Thyroid gland (tissue), 4 donors: Measurements from ENCODE around the gene ETNK2. TPM values are rescaled to one million over a fixed set of nuclear protein-coding genes. Genes with fewer than 3 reads are reported as not detected.

ENCODE experiments used
- DNase-seq, 2 donors: peaks; one replicate each; pipeline ENCODE4 v3.0.0-alpha.2; 2019
- H3K27ac ChIP-seq, 3 donors: fragments of 200-600 bp; sonication (generic); 1 replicate in 2 of 3; 2 replicates in 1 of 3; pipeline ENCODE4 v1.5.1; 2016 to 2019; ENCODE audit warnings: mild to moderate bottlenecking in 1 of 3, moderate library complexity in 1 of 3
- H3K27me3 ChIP-seq: fragments of 200-600 bp; sonication (generic); one replicate; pipeline ENCODE4 v1.5.1; 2019
- H3K36me3 ChIP-seq, 2 donors: fragments of 200-600 bp; sonication (generic); one replicate each; pipeline ENCODE4 v1.5.1; 2016 to 2019
- H3K4me1 ChIP-seq, 2 donors: fragments of 200-600 bp; sonication (generic); one replicate each; pipeline ENCODE4 v1.5.1; 2017 to 2019
- H3K4me3 ChIP-seq, 3 donors: fragments of 200-600 bp; sonication (generic); replicated peaks in 1 of 3; 1 replicate in 2 of 3; 2 replicates in 1 of 3; pipeline ENCODE4 v1.5.1; 2016; ENCODE audit warnings: mild to moderate bottlenecking in 1 of 3
- H3K9me3 ChIP-seq: fragments of 200-600 bp; sonication (generic); one replicate; pipeline ENCODE4 v1.5.1; 2017
- POLR2A ChIP-seq, 2 donors: fragments of 450-650 bp; IDR thresholded peaks; one replicate each; pipeline ENCODE4 v1.6.1; 2017; ENCODE audit warnings: antibody characterized with exemption in 2 of 2, mild to moderate bottlenecking in 2 of 2, moderate library complexity in 1 of 2
- WGBS, 2 donors: methylation state at CpG; one replicate each; pipeline ENCODE4 v1.1.5; 2017; 5-methylcytosine and 5-hydroxymethylcytosine counted together
- intact Hi-C: fragments of 100-400 bp; cut with DNase I; formaldehyde crosslinking; loops from one replicate; pipeline ENCODE4 v1.15.1; 2023
- total RNA-seq, 4 donors: library from RNA; depleted of rRNA; stranded (reverse); fragments of >200 nt; gene quantifications; one replicate each; pipeline ENCODE4 v1.2.3, GENCODE V29; 2016
- TF ChIP-seq, protein P1 (sequence below), 6 experiments: fragments of 200-600 bp in 3 of 6; fragments of 450-650 bp in 3 of 6; sonication (generic) in 3 of 6; IDR thresholded peaks; one replicate each; pipeline ENCODE4 v1.5.1; 2016 to 2019; ENCODE audit warnings: antibody characterized with exemption in 6 of 6, mild to moderate bottlenecking in 2 of 6, inconsistent platforms in 1 of 6, moderate library complexity in 1 of 6

ETNK2 gene
- total RNA-seq, 4 donors from 2014 or later: 16.1 to 22.5 (median 21.0) TPM

DNA sequence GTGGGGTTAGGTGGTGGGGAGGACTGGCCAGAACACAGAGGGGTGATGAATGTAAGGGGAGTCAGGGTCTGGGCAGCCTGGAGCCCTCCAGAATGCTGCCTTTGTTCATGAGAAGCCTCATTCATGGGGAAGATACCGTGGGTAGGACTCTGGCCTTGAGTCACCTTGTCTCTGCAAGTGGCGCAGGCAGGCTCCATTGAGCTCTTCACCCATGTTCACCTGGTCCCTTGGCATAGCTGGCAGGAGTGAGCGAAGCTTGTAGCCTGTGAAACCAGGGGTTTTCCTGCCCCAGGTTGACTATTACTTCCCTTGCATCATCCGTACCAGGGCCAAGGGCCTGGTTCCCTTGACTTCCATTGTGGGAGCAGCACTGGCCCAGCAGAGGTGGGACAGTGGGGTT lies 53.2 kb downstream of the ETNK2 start:
- Histone ChIP-seq H3K9me3 (no peaks in the 10 kb centered on the region), H3K4me1 (peaks cover 14 to 33% of the 10 kb centered on the region in 2 donors), H3K36me3 (no peaks in the 10 kb centered on the region), H3K4me3 (no peak overlapping the region), H3K27ac (no peak overlapping the region), H3K27me3 (no peaks in the 10 kb centered on the region)
- TF ChIP-seq, protein P1, sequence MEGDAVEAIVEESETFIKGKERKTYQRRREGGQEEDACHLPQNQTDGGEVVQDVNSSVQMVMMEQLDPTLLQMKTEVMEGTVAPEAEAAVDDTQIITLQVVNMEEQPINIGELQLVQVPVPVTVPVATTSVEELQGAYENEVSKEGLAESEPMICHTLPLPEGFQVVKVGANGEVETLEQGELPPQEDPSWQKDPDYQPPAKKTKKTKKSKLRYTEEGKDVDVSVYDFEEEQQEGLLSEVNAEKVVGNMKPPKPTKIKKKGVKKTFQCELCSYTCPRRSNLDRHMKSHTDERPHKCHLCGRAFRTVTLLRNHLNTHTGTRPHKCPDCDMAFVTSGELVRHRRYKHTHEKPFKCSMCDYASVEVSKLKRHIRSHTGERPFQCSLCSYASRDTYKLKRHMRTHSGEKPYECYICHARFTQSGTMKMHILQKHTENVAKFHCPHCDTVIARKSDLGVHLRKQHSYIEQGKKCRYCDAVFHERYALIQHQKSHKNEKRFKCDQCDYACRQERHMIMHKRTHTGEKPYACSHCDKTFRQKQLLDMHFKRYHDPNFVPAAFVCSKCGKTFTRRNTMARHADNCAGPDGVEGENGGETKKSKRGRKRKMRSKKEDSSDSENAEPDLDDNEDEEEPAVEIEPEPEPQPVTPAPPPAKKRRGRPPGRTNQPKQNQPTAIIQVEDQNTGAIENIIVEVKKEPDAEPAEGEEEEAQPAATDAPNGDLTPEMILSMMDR (IDR thresholded peaks at IDR 0.05): no peak
- TF ChIP-seq POLR2A (IDR thresholded peaks at IDR 0.05): no peak
- DNase-seq: no peak
- intact Hi-C loops: no loop called here
- 90 to 92% methylated on average over 4 of the region's 4 CpGs for WGBS, 2 donors

DNA sequence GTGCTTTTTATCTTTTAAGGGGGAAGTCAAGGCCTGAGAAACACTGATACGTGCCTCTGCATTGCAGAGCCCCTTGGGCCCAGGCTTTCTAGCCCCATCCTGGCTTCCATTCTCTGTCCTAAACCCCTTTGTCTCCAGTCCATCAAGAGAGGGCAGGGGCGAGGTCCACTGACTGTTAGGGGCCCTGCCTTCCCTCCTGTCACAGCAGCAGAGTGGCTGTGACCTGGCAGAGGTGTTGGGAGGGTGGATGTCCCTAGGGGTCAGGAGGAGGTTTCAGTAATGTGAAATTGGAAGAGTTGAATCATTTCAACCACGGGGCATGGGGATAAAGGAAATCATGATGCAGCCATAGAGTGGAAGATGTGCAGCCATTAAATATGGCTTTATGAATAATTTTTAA lies 54.9 kb downstream of the ETNK2 start:
- intact Hi-C loops: no loop called here
- DNase-seq: no peak
- H3K4me1 ChIP-seq: peaks cover 3 to 30% of the 10 kb centered on the region in 2 donors
- H3K27me3 ChIP-seq: no peaks in the 10 kb centered on the region
- TF ChIP-seq POLR2A (IDR thresholded peaks at IDR 0.05): no peak
- TF ChIP-seq, protein P1 (IDR thresholded peaks at IDR 0.05): no peak
- 77 to 84% methylated on average over 3 of the region's 3 CpGs for WGBS, 2 donors
- H3K4me3 ChIP-seq: no peak overlapping the region
- H3K27ac ChIP-seq: no peak overlapping the region
- H3K9me3 ChIP-seq: no peaks in the 10 kb centered on the region
- no peaks in the 10 kb centered on the region for H3K36me3 ChIP-seq

DNA sequence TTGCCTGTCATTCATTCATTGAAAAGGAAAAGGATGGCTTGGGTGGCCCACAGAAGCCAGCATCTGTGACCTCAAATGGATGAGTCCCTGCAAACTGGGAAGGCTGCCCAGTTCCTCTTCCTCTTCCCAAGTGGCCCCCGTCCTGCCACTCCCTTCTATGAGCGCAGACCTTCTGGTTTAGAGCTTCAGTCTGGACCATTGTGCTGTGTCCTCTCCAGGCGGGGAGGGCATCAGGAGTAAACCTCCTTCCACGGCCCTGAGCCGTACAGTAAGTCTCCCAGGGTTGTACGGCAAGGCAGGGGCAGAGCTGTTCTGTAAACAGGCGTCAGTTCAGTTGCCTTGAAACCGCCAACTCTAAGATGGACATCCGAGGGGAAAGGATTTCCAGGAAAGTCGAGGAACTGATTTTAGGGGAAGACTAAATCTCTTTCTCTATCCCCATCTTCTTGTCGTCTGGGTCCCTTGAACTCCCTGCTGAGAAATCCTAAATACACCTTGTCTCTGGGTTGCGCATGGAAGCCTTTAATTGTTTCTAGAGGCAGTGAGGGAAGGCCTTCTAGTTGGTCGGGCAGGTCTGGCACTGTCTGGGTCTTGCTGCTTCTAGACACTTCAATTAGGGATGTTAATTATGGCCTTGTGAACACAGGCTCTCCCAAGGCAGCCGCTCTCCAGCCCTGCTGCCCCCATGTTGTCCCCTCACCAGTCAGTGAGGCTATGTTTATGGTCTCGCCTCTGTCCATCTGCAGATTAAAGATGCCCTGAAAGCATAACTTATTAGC lies 56.8 kb downstream of the ETNK2 start:
- no peak for DNase-seq
- WGBS, 2 donors: 74 to 81% methylated on average over 15 of the region's 15 CpGs
- intact Hi-C loops: no loop called here
- no peak for TF ChIP-seq POLR2A (IDR thresholded peaks at IDR 0.05)
- TF ChIP-seq, protein P1 (IDR thresholded peaks at IDR 0.05): no peak
- Histone ChIP-seq H3K4me3 (no peak overlapping the region), H3K27me3 (no peaks in the 10 kb centered on the region), H3K9me3 (no peaks in the 10 kb centered on the region), H3K27ac (peak overlapping the region in 1 of 3 donors; percentile 6), H3K4me1 (peaks cover 5 to 45% of the 10 kb centered on the region in 2 donors), H3K36me3 (no peaks in the 10 kb centered on the region)

DNA sequence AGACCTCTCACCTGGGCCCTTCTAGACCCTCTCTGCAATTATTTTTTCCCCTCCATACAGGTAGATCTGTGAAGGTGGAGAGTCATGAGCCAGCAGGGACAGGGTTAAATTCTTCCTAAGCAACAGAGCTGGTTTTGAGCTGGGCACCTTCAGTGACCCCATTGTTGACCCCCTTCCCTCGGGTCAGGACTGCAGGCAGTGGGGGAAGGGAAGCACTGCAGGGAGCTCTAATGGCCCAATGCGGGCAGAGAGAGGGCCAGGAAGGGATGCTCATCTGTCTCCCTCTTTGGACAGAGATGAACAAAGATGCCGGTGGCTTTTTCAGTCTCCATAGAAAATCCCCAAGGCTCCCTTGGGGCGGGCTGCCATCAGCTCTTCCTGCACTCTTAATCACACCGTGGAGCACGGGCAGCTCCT lies 57.5 kb downstream of the ETNK2 start:
- no peak for TF ChIP-seq POLR2A (IDR thresholded peaks at IDR 0.05)
- TF ChIP-seq, protein P1 (IDR thresholded peaks at IDR 0.05): no peak
- no peak for DNase-seq
- no peaks in the 10 kb centered on the region for H3K27me3 ChIP-seq
- no peak overlapping the region for H3K4me3 ChIP-seq
- WGBS, 2 donors: 52 to 54% methylated on average over 6 of the region's 6 CpGs
- intact Hi-C loops: no loop called here
- H3K36me3 ChIP-seq: no peaks in the 10 kb centered on the region
- H3K9me3 ChIP-seq: no peaks in the 10 kb centered on the region
- H3K27ac ChIP-seq: no peak overlapping the region
- H3K4me1 ChIP-seq: peaks cover 12 to 52% of the 10 kb centered on the region in 2 donors

DNA sequence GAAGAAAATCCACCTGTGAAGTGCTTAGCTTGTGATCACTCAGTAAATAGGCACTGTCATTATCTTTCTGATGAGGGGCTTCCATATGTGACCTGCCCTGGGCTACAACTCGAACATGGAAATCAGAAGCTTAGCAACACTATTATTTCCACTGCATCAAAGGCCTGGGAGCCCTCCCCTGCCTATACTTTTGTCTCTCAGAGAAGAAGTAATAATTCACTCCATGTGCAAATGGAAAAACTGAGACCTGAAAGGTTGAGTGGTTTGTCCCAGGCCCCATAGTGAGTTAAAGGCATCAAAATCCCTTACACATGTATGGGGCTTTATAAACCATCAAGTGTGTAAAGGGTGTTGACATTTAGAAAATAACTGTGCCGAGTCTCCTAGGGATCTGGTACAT lies 58.1 kb downstream of the ETNK2 start:
- 70 to 88% methylated on average over 2 of the region's 2 CpGs for WGBS, 2 donors
- intact Hi-C loops: no loop called here
- TF ChIP-seq, protein P1 (IDR thresholded peaks at IDR 0.05): no peak
- TF ChIP-seq POLR2A (IDR thresholded peaks at IDR 0.05): no peak
- no peak overlapping the region for H3K27ac ChIP-seq
- no peak overlapping the region for H3K4me3 ChIP-seq
- DNase-seq: no peak
- H3K9me3 ChIP-seq: no peaks in the 10 kb centered on the region
- H3K4me1 ChIP-seq: peaks cover 18 to 58% of the 10 kb centered on the region in 2 donors
- H3K36me3 ChIP-seq: no peaks in the 10 kb centered on the region
- H3K27me3 ChIP-seq: no peaks in the 10 kb centered on the region
